Thoracic aorta (tissue), 2 donors: ENCODE measurements around the gene ABTB2. TPM values are rescaled to one million over a fixed set of nuclear protein-coding genes. Genes with fewer than 3 reads are reported as not detected.

Experiments used
- ATAC-seq: fragments of 150-250 bp; one replicate; pipeline ENCODE4 v1.8.0; 2017; ENCODE audit warnings: low read depth; ENCODE audit not compliant: insufficient number of reproducible peaks, low FRiP score
- DNase-seq: peaks from one replicate; pipeline ENCODE4 v3.0.0-alpha.2; 2020; ENCODE audit warnings: low spot score
- H3K27ac ChIP-seq, 2 donors: fragments of 200-600 bp; sonication (generic); 1 replicate in 1 of 2; 2 replicates in 1 of 2; pipeline ENCODE4 v1.5.1; 2016; ENCODE audit warnings: mild to moderate bottlenecking in 2 of 2, moderate library complexity in 2 of 2
- H3K27me3 ChIP-seq: fragments of 200-600 bp; sonication (generic); replicated peaks from 2 replicates; pipeline ENCODE4 v1.6.0; 2016; ENCODE audit warnings: mild to moderate bottlenecking; ENCODE audit not compliant: insufficient read depth
- H3K36me3 ChIP-seq: fragments of 200-600 bp; sonication (generic); one replicate; pipeline ENCODE4 v1.5.1; 2016
- H3K4me1 ChIP-seq, 2 donors: fragments of 200-600 bp; sonication (generic); 1 replicate in 1 of 2; 2 replicates in 1 of 2; pipeline versions ENCODE4 v1.5.1 to v1.6.0; 2016; ENCODE audit warnings: low read depth in 2 of 2, mild to moderate bottlenecking in 1 of 2; ENCODE audit not compliant: control insufficient read depth in 1 of 2
- H3K4me3 ChIP-seq: fragments of 200-600 bp; sonication (generic); 2 replicates; pipeline ENCODE4 v1.5.1; 2016; ENCODE audit warnings: mild to moderate bottlenecking
- H3K9me3 ChIP-seq: fragments of 200-600 bp; sonication (generic); 2 replicates; pipeline ENCODE4 v1.5.1; 2016
- CTCF ChIP-seq: fragments of 200-600 bp; sonication (generic); IDR thresholded peaks from one replicate; pipeline ENCODE4 v1.5.1; 2019; ENCODE audit warnings: antibody characterized with exemption
- total RNA-seq, 2 donors: library from RNA; depleted of rRNA; stranded (reverse); fragments of >200 nt; gene quantifications; one replicate each; pipeline versions ENCODE4 v1.1.0 to v1.2.3, GENCODE V29; 2016

ABTB2 gene
- total RNA-seq, 2 donors from 2014 or later, result 12.3 to 31.0 TPM

GRCh38 chr11:34175284-34176019 is 182.4 kb downstream of the ABTB2 start:
- no peak overlapping the region for H3K4me3 ChIP-seq
- no peaks in the 10 kb centered on the region for H3K9me3 ChIP-seq
- no peaks in the 10 kb centered on the region for H3K36me3 ChIP-seq
- no peaks in the 10 kb centered on the region for H3K27me3 ChIP-seq
- ATAC-seq (no peak), DNase-seq (no peak)
- no peak overlapping the region for H3K27ac ChIP-seq
- H3K4me1 ChIP-seq, result peaks cover 8 to 13% of the 10 kb centered on the region in 2 donors
- TF ChIP-seq CTCF, result no peak

GRCh38 chr11:34174412-34175041 is 183.3 kb downstream of the ABTB2 start:
- H3K27ac ChIP-seq, result no peak overlapping the region
- H3K36me3 ChIP-seq, result no peaks in the 10 kb centered on the region
- no peaks in the 10 kb centered on the region for H3K27me3 ChIP-seq
- peaks cover 8 to 13% of the 10 kb centered on the region in 2 donors for H3K4me1 ChIP-seq
- peak; percentile 94 for TF ChIP-seq CTCF
- peak; percentile 81 for ATAC-seq
- H3K9me3 ChIP-seq, result no peaks in the 10 kb centered on the region
- peak overlapping the region; percentile 70 for H3K4me3 ChIP-seq
- peak; percentile 37 for DNase-seq

- TF ChIP-seq CTCF, result no peak
- H3K4me1 ChIP-seq, result peaks cover 8 to 13% of the 10 kb centered on the region in 2 donors
- H3K9me3 ChIP-seq, result no peaks in the 10 kb centered on the region
- no peak overlapping the region for H3K27ac ChIP-seq
- H3K27me3 ChIP-seq, result no peaks in the 10 kb centered on the region
- no peak for DNase-seq
- no peaks in the 10 kb centered on the region for H3K36me3 ChIP-seq
- no peak for ATAC-seq
- H3K4me3 ChIP-seq, result no peak overlapping the region
These were observed 184.8 kb downstream of the ABTB2 start for GRCh38 chr11:34173050-34173449.

GRCh38 chr11:34169686-34170085 is 188.1 kb downstream of the ABTB2 start:
- H3K36me3 ChIP-seq, result peaks cover 12% of the 10 kb centered on the region
- no peak overlapping the region for H3K27ac ChIP-seq
- no peak for TF ChIP-seq CTCF

GRCh38 chr11:34168642-34169420 is 189.0 kb downstream of the ABTB2 start:
- no peak for ATAC-seq
- no peak for DNase-seq
- H3K36me3 ChIP-seq, result peaks cover 12% of the 10 kb centered on the region
- TF ChIP-seq CTCF, result no peak
- peaks cover 1 to 2% of the 10 kb centered on the region in 2 donors for H3K4me1 ChIP-seq
- no peak overlapping the region for H3K27ac ChIP-seq
- no peak overlapping the region for H3K4me3 ChIP-seq
- H3K27me3 ChIP-seq, result no peaks in the 10 kb centered on the region
- no peaks in the 10 kb centered on the region for H3K9me3 ChIP-seq

More at GRCh38 chr11:34169686-34170085, 188.1 kb downstream of the ABTB2 start:
- ATAC-seq (no peak), DNase-seq (no peak)
- Histone ChIP-seq H3K4me1 (peaks cover 5 to 7% of the 10 kb centered on the region in 2 donors), H3K4me3 (no peak overlapping the region), H3K9me3 (no peaks in the 10 kb centered on the region), H3K27me3 (no peaks in the 10 kb centered on the region)
